ENCODE measurements around the gene LAIR1.

DNA sequence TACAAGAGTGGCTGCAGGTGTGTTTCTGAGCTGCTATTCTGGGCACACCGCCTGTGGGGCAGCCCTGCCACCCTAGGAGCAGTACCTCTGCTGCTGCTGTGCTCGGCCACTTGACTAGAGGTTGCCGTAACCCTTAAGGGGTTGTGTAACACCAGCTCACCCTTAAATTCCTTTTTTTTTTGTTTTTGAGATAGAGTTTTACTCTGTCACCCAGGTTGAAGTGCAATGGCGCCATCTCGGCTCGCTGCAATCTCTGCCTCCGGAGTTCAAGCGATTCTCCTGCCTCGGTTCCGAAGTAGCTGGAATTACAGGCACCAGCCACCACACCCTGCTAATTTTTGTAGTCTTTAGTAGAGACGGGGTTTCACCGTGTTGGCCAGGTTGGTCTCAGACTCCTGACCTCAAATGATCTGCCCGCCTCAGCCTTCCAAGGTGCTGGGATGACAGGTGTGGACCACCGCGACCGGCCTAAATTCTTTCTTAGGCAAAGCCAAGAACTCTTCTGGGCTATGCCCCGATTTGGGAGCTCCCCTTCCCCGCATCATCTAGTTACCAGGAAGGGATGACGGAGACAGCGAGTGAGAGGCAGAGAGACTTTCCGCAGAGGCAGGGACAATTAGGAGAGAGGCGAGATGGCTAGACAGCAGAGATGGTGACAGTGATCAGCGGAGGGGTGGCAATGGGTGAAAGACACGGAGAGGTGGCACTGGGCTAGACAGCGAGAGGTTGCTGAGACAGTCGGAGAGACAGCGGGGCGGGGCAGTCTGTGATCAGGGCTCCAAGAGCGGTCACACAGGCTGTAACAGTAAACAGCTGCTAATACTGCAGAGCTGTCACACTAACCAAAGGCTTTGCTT lies 47.4 kb downstream of the LAIR1 start:
- TF ChIP-seq, protein P1, sequence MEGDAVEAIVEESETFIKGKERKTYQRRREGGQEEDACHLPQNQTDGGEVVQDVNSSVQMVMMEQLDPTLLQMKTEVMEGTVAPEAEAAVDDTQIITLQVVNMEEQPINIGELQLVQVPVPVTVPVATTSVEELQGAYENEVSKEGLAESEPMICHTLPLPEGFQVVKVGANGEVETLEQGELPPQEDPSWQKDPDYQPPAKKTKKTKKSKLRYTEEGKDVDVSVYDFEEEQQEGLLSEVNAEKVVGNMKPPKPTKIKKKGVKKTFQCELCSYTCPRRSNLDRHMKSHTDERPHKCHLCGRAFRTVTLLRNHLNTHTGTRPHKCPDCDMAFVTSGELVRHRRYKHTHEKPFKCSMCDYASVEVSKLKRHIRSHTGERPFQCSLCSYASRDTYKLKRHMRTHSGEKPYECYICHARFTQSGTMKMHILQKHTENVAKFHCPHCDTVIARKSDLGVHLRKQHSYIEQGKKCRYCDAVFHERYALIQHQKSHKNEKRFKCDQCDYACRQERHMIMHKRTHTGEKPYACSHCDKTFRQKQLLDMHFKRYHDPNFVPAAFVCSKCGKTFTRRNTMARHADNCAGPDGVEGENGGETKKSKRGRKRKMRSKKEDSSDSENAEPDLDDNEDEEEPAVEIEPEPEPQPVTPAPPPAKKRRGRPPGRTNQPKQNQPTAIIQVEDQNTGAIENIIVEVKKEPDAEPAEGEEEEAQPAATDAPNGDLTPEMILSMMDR (IDR thresholded peaks at IDR 0.05; ENCODE audit: poor library complexity) = no peak
- TF ChIP-seq EZH2 (IDR thresholded peaks at IDR 0.05; ENCODE audit: borderline replicate concordance) = no peak
- TF ChIP-seq EZH2phosphoT487 (IDR thresholded peaks at IDR 0.05; ENCODE audit: low read depth, severe bottlenecking, unreplicated experiment) = no peak

Data from hepatocyte (in vitro differentiated cells).